Measurements from ENCODE around the gene MPPED1.

GRCh38 chr22:43441751-43442150 is 29.9 kb downstream of the MPPED1 start:
- TF ChIP-seq, protein P1, sequence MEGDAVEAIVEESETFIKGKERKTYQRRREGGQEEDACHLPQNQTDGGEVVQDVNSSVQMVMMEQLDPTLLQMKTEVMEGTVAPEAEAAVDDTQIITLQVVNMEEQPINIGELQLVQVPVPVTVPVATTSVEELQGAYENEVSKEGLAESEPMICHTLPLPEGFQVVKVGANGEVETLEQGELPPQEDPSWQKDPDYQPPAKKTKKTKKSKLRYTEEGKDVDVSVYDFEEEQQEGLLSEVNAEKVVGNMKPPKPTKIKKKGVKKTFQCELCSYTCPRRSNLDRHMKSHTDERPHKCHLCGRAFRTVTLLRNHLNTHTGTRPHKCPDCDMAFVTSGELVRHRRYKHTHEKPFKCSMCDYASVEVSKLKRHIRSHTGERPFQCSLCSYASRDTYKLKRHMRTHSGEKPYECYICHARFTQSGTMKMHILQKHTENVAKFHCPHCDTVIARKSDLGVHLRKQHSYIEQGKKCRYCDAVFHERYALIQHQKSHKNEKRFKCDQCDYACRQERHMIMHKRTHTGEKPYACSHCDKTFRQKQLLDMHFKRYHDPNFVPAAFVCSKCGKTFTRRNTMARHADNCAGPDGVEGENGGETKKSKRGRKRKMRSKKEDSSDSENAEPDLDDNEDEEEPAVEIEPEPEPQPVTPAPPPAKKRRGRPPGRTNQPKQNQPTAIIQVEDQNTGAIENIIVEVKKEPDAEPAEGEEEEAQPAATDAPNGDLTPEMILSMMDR (IDR thresholded peaks at IDR 0.05): no peak
- TF ChIP-seq POLR2A (IDR thresholded peaks at IDR 0.05): no peak
